ENCODE data around the gene GRM4. TPM values are rescaled to one million over a fixed set of nuclear protein-coding genes. Genes with fewer than 3 reads are reported as not detected.

Gene GRM4
- total and polyA plus RNA-seq, 10 of the 15 experiments (the other 5 are each of a cell fraction or from before 2014, with no cell fraction given), result 0.01 to 0.31 (median 0.05) TPM; not detected in 2

GRCh38 chr6:34143884-34144580 is 1.9 kb downstream of the GRM4 start:
- Histone ChIP-seq H3K9ac (ENCODE audit: control insufficient read depth, insufficient read depth, low read length) (no peak overlapping the region), H3K4me1 (ENCODE audit: control insufficient read depth, insufficient read depth, low read length) (peaks cover 10% of the 10 kb centered on the region), H3K4me2 (ENCODE audit: control insufficient read depth, insufficient read depth) (peak overlapping the region; percentile 7), H3K9me3 (replicated peaks; ENCODE audit: control insufficient read depth, insufficient read depth, low read length) (no peaks in the 10 kb centered on the region), H3K36me3 (ENCODE audit: control insufficient read depth in 2 of 2, insufficient read depth in 2 of 2, low read length in 1 of 2) (no peaks in the 10 kb centered on the region), H3K27ac (ENCODE audit: control insufficient read depth, insufficient read depth) (no peak overlapping the region), H3K4me3 (no peak overlapping the region), H2AFZ (ENCODE audit: control insufficient read depth, low read depth, low read length) (no peak overlapping the region), H4K20me1 (ENCODE audit: control insufficient read depth, insufficient read depth) (no peaks in the 10 kb centered on the region), H3K27me3 (replicated peaks in 1 of 2; ENCODE audit: control insufficient read depth in 2 of 2, insufficient read depth in 2 of 2, low read length in 1 of 2) (peaks cover 22% of the 10 kb centered on the region in 2 experiments), H3K79me2 (ENCODE audit: control insufficient read depth, insufficient read depth, low read length) (no peaks in the 10 kb centered on the region)
- RAD21 ChIA-PET (ENCODE audit: unreplicated experiment), result no interaction called here
- TF ChIP-seq SMAD5 (IDR thresholded peaks at IDR 0.05; ENCODE audit: low read depth) (no peak), TAF1 (IDR thresholded peaks at IDR 0.05; ENCODE audit: borderline replicate concordance, low read depth, low read length) (no peak), CTCF (IDR thresholded peaks at IDR 0.05 in 2 of 3, conservative IDR thresholded peaks at IDR 0.05 in 1 of 3; ENCODE audit: control insufficient read depth in 2 of 3, extremely low read depth in 1 of 3, insufficient read depth in 1 of 3, low read depth in 3 of 3, low read length in 3 of 3) (0 out of 6 replicates have a peak, but pooled peaks of 1 of the 3 experiments have one; percentile 10), CBX3 (IDR thresholded peaks at IDR 0.05; ENCODE audit: borderline replicate concordance, low read depth) (no peak), SP1 (IDR thresholded peaks at IDR 0.05; ENCODE audit: low read depth, low read length) (no peak), EGR1 (IDR thresholded peaks at IDR 0.05; ENCODE audit: borderline replicate concordance in 1 of 2, low read depth in 2 of 2, low read length in 2 of 2) (0 out of 3 replicates have a peak, but pooled peaks of 1 of the 2 experiments have one; percentile 13), CEBPZ (IDR thresholded peaks at IDR 0.05; ENCODE audit: low read depth, low read length) (no peak), IKZF2 (IDR thresholded peaks at IDR 0.05) (no peak), SUZ12 (IDR thresholded peaks at IDR 0.05; ENCODE audit: unreplicated experiment) (peak; percentile 57)
- BruUV-seq (replicated peaks), result no TSS peak
- intact Hi-C loops (cut with micrococcal nuclease; ENCODE audit: unreplicated experiment), result no loop called here
- POLR2A ChIA-PET, result no interaction called here
- SMC1A ChIA-PET (ENCODE audit: uncharacterized antibody, unreplicated experiment), result no interaction called here
- DNase-seq (ENCODE audit: low read depth, low spot score), result no peak
- no peak for FAIRE-seq
- CTCF ChIA-PET, result no interaction called here
- WGBS (ENCODE audit: insufficient coverage, insufficient replicate concordance, low lambda C conversion rate, missing lambda C conversion rate), result 15% methylated on average over 56 of the region's 63 CpGs
- ATAC-seq, result no peak
- in situ Hi-C loops (cut with MboI), result no loop called here

Data from GM12878 (cell line).